ENCODE data around the gene GYPC.

The GYPC gene

DNA sequence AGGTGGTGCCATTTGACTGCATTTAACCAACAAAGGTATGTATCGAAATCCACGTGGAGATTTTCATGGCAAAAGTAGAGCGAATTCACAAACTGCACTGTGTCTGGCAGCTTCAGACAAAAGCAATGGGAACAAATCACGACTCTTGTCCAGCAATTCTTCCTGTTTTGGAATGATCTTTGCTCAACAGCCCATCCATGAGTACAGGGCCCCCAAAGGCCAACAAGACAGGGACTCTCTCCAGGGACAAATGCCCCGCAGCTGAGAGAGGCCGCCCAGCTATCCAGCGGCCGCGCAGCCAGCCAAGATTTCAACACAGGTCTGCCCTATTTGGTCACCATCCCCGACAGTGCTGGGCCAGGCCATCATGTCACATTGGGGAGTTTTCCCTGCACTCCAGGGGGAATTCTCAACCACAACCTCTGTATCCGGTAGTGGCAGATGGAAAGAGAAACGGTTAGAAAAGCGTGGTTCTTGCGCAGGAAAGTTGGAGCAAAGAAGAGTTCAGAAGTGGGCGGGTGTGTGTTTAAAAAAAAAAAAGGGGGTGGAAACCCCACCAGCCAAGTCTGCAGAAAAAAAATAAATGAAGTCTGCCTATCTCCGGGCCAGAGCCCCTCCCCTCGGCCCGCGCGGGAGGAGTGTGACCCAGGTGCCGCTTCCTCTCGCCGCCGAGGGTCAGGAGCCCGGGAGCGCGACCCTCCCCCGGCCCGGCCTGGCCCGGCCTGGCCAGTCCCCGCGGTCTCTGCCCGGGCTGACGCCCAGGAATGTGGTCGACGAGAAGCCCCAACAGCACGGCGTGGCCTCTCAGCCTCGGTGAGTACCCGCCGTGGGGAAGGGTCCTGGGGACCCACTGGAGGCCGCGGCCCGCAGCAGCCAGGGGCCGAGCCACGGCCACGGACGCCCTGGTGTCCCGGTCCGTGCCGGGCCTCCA lies at the start of gene GYPC:
GYPC (plus strand) TSS at position 659 of the 931 bp plus-strand sequence; CDS start at position 765, 106 bp downstream.
- no peak for TF ChIP-seq CTCF (IDR thresholded peaks at IDR 0.05)

- TF ChIP-seq CTCF (IDR thresholded peaks at IDR 0.05): no peak
These were observed 41.3 kb upstream of the GYPC start for GRCh38 chr2:126614524-126615227.

DNA sequence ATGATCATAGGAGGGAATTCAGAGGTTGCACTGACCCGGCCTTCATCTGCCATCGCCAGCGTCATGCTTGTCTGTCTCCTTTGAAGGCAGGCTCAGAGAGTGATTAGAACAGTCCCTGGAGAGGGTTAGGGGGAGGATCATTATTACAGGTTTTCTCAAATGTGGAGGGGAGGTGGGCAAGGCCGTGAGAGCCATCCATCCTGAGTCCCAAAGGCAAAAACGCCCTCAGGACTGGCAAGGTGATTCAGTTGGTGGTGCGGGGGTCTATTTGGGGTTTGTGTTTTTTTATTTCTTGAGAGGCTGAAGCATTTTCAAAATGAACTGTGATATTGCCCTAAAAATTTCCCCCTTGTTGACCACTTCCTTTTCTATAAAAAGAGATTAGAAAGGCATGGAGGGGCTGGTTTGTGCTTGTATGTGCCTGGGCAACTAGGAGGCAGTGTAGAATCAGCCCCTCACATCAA lies 39.3 kb upstream of the GYPC start:
- no peak for TF ChIP-seq CTCF (IDR thresholded peaks at IDR 0.05)

DNA sequence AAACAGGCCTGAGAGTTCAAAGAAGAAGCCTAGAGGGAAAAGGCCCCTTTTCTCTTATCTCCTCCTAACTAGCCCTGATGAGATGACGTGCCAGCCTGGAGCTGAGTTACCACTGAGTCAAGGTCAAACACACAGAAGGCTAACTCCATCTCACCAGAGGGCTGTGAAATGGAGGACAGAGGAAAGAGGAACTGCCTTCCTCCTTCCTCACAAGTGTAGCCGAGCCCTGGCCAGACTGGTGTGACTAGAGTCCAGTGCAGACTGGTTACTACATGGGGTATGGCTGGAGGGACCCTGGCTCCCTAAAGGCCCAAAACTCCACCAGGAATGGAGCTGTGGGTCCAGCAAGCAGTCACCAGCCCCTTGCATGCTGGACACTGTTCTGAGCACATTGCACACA lies 35.7 kb upstream of the GYPC start:
- TF ChIP-seq CTCF (IDR thresholded peaks at IDR 0.05): no peak

GRCh38 chr2:126623000-126623399 lies 33.0 kb upstream of the GYPC start:
- no peak for TF ChIP-seq CTCF (IDR thresholded peaks at IDR 0.05)

DNA sequence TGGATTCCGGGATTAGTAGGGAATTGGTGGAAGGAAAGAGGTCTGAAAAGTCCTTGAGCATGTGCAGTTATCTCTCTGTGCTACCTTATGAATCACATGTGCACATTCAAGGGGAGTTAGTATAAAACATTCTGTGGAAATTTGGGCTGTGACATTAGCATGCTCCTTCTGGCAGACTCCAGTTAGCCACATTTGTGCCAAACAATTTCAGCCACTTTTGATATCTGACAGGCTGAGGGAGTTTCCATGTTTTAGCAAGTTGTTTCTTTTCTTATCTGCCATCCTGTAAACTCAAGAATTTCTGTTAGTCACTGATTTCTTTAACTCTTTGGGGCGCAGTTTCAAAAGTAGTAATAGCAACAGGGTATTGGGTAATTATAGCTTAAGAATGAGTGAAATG lies 28.3 kb upstream of the GYPC start:
- TF ChIP-seq CTCF (IDR thresholded peaks at IDR 0.05): no peak

- TF ChIP-seq CTCF (IDR thresholded peaks at IDR 0.05): peak; percentile 66
These were observed 21.6 kb upstream of the GYPC start for GRCh38 chr2:126634273-126634861.

Measured in LNCAP (cell line).